NCI-H69 (cell line): ENCODE data around the gene ROCK2.
A peak's percentile ranks its signal among the peaks of the same experiment; 100 is the strongest.

Experiments
- DNase-seq: peaks from one replicate; lab custom pipeline; 2025; lab: John Stamatoyannopoulos, UW

The ROCK2 gene

DNA sequence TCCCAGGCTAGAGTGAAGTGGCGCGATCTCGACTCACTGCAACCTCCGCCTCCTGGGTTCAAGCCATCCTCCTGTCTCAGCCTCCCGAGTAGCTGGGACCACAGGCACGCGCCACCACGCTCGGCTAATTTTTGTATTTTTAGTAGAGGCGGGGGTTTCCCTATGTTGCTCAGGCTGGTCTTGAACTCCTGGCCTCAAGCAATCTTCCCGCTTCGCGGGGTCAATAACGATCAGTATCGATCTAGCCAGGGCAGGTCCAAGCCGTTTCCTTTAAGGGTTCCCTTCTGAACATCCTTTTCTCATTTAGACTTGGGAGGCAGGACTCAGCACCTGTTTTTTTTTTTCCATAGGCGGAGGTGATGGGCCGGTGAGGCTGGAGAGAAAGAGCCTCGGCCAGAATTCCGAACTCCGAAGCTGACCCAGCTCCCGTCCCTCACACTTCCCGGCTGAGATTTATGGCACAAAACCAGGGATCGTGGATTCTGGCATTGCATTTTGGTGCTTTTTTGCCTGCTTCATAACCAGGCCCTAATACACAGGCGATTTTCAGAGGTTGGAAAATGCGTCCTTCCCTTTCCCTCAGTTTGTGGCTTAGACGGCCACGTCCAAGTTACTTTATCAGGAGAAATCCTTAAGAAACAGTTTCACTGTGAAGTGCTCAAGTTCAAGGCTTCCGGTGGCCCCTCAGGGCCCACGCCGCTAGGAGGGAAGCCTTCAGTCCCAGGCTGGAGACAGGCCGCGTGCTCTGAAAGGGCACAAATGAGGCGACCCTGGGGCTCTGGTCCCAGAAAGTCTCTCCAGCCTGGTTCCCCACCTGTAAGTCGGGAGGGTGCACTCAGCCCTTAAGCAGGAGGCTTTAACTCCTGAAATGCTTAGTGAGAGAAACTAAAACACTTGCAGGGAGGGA, 190.2 kb downstream of the ROCK2 start:
- no peak for DNase-seq

DNA sequence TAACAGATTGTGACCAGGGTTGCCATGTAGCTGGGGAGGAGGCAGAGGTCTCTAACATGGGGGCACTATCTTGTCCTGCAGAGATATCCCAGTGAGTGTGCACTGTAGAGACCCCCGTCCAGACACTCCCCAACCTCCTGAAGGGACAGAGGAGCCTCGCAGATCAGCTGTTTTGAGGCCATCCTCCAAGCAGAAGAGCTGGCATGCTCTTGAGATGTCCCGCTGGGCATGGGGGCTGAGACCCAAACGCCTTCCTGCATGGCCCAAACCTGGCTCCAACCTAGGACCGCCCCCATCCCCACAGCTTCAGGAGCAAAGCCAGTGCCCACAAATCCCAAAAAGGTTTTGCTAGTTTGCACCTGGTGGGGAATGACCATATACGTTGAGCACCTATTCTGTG, 191.8 kb downstream of the ROCK2 start:
- DNase-seq: no peak

DNA sequence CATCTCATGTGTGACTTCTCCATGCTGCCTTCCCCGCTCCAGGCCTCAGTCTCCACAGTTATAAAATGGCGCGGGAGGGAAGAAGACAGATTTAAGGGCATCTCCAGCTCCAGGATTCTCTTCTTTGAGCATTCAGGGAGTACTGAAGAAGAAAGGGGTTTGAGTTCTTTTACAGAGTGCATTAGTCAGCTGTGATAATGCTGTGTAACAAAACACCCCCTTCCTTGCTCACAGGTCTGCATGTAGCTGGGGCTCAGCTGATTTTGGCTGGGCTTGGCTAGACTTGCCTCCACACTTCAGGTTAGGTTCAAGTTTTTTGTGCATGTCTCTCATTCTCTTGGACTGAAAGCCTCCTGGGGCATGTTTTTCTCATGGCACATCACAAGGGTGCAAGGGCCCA, 197.2 kb downstream of the ROCK2 start:
- DNase-seq: no peak

DNA sequence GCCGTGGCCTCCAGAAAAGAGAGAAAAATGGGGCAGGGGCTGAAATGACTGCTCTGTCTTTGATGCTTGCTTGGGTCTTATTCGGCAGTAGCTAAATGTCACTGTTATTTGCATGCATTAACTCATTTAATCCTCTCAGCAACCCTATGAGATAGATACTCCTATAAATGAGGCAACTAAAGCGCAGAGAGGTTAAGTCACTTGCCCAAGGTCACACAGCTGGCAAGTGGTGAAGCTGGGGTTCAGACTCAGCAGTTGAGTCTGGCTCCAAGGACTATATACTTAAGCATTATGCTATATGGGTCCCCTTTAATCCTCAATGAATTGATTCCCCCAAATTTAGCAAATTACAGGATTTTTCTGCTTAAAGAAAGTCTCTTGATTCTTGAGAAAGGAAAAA, 198.4 kb downstream of the ROCK2 start:
- DNase-seq: no peak

DNA sequence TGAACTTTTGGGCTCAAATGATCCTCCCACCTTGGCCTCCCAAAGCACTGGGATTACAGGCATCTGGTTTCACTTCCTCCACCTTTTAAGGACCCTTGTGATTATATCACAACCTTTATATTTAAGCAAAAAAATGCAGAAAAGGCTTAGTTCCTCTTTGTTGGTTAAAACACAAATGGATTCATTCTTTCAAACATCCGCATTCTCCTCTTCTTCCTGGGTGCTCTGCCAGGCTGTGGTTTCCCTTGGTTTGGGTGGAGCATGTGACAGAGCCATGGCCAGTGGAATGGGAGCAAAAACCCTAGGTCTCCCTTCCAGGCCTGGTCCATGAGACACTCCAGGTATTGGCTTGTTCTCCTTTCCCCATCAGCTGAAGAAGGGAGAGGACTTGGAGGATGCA, 199.1 kb downstream of the ROCK2 start:
- DNase-seq: no peak

DNA sequence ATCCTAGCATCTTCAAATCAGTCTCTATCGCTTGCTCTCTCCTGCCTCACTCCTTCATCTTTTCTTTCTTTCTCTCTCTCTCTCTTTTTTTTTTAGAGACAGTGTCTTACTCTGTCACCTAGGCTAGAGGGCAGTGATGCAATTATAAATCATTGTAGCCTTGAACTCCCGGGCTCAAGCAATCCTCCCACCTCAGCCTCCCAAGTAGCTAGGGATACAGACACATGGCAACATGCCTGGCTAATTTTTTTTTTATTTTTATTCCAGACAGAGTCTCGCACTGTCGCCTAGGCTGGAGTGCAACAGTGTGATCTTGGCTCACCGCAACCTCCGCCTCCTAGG, 199.7 kb downstream of the ROCK2 start:
- DNase-seq: no peak

DNA sequence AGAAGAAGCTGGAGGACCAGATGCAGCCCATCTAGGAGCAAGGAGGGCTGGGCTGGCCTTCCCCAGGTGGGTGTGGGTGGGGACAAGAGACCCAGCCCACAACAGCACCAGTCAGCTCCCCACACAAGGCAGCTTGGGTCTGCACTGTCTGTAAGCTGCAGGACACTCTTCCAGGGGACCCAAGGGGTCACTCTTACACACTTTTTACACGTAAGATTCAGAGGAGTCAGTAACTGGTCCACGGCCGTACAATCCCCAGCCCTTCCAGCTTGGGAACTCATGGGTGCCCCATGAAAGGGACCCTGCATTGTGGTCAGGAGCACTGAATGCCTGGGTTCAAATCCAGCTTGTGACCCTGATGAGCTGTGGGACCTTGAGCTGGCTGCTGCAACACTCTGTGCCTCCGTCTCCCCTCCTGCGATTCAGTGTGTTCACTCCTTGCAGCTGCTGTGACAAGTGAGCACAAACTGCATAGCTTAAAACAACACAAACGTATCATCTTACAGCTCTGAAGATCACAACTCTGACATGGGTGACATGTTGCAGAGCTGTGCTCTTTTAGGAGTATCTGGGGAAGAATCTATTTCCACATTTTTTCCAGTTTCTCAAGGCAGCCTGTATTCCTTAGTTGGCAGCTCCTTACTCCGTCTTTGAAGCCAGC, 200.2 kb downstream of the ROCK2 start:
- DNase-seq: no peak

DNA sequence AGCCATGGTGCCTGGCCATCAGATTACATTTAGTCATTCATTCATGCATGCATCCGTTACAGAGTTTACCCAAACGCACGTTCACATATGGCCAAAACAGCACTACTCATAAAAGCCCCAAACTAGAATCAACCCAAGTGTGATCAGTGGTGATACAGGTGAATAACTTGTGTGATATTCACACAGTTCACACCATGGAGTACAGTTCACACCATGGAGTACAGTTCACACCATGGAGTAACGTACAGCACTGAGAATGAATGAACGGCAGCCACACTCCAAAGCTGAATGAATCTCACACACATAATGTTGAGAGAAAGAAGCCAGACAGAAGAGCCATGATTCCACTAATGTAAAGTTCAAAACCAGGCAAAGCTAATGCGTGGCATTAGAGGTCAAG, 201.4 kb downstream of the ROCK2 start:
- DNase-seq: no peak

DNA sequence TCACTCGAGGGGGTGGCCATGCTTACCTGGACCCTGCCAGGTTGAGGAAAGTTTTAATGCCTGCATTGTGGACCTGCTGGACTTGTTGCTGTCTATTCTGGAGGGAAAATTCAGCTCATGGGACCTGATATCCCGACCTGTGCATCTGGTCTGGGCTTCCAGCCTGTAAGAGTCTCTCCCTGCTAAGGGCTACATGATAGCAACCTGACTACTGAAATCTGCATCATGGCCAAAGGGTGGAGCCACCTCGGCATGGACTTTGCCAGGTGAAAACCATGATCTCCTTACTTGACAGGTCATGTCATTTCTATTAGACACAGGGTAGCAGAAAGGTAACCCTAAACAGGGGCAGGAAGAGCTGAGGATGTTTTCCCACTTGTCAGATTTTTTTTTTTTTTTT, 202.1 kb downstream of the ROCK2 start:
- DNase-seq: peak; percentile 2

DNA sequence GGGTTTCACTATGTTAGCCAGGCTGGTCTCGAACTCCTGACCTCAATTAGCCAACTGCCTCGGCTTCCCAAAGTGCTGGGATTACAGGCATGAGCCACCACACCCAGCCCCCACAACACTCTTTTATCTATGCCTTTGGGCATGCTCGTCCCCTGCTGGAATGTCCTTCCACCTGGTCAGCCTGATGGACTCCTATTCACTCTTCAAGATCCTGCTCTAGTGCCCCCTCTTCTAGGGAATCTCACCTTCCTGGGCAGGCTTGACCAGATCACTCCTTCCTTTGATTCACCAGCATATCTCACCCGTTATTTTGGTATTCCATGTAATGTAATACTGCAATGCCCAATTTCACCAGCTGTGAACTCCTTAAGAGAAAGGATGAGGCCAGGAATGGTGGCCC, 203.1 kb downstream of the ROCK2 start:
- no peak for DNase-seq

DNA sequence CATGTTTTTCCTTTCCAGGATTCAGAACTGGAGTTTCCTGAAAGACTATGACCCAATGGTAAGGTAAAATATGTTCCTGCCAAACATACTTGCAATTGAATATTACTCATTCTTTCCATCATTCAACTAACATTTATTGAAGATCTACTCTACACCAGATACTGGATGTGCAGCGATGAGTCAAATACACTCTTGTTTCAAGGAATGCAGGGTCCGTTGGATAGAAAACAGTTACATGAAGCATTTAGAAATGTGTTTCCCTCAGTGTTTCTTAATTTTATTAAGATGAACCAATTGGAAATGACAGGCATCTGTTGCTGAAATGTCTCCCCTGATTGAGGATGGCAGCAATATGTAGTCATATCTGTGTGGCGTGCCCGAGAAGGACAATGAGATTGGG, 203.9 kb downstream of the ROCK2 start:
- no peak for DNase-seq

DNA sequence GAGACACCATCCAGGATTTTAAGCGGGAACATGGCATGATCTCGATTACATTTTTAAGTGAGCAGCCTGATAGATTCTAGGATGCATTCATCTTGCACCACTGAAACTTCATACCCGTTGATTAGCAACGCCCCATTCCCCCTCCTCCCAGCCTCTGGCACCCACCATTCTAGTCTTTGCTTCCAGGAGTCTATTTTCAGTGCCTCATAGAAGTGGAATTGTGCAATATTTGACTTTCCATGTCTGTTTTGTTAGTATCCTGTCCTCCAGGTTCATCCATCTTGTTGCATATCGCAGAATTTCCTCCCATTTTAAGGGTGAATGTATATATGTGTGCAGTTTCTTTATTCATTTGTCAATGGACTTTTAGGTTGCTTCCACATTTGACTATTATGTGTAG, 210.1 kb downstream of the ROCK2 start:
- DNase-seq: no peak

DNA sequence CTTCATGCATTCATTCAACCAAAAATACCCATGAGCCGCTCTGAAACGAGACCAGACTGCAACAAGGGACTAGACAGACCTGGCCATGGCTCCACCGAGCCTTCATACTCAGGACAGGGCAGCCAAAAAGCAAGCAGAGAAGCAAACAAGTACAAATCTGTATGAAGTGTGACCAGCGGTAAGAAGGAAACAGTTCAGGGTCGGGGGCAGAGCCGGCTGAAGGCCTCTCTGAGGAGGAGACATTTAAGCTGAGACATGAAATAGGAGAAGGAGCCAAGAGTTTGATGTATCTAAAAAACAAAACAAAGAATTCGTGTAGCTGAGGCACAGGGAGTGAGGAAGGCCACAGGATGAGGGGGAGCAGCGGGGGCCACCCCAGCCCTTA, 210.5 kb downstream of the ROCK2 start:
- DNase-seq: no peak

DNA sequence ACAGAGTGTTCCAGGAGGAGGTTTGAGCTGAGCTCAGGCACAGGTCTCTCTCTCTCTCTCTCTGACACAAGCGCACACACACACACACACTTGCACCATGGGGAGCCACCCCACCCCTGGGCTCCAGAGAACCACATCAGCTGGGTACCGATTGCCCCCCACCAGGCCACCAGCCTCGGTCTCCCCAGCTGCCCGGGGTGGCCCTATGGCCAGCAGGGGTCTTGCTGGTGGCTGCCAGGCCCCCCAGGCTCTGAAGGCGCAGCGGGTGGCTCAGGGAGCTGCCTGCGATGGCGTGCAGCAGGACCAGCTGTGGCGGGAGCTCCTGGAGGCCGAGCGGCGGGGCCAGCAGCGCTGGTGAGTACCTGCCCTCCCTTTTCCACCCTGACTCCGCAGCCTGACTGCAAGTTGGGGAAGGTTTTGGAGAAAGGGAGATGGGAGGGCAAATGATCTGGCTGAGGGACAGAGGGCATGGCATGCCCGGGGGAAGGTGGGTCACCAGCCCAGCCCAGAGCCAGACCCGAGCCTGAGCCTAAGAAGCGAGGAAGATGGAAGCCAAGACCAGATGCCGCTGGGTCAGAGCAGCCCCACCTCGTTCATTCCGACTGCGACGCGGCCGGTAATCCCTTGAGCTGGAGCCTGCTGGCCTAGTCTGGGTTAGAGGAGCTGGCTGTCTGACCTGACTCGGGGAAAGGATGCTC, 211.0 kb downstream of the ROCK2 start:
- DNase-seq: no peak

DNA sequence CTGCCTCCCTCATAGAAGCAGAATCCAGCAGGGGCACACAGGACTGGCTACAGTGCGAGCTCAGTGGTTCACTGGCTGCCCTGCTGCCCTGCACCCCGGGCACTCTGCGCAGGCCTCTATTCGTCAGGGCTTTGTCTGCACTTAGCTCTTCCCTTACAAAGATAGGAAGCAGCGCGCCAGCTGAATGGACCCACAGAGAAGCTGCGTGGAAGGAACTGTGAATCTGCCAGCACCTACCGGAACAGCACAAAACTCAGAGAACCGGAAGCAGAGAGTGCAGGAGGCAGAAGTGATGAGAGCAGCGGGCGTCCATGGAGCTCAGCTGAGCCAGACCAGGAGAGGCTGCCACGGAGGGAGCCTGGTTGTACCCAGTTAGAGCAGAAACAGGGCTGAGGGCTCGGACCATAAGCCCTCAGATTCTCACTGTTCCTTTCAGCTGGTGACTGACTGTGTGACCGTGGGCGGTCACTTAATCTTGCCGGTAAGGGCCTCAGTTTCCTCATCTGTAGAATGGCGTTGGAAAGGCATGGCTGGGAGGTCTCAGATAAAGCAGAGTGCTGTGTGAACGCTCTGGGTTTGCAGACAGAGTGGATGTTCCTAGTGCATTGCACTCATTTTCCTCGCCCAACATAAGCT, 212.3 kb downstream of the ROCK2 start:
- DNase-seq: no peak

DNA sequence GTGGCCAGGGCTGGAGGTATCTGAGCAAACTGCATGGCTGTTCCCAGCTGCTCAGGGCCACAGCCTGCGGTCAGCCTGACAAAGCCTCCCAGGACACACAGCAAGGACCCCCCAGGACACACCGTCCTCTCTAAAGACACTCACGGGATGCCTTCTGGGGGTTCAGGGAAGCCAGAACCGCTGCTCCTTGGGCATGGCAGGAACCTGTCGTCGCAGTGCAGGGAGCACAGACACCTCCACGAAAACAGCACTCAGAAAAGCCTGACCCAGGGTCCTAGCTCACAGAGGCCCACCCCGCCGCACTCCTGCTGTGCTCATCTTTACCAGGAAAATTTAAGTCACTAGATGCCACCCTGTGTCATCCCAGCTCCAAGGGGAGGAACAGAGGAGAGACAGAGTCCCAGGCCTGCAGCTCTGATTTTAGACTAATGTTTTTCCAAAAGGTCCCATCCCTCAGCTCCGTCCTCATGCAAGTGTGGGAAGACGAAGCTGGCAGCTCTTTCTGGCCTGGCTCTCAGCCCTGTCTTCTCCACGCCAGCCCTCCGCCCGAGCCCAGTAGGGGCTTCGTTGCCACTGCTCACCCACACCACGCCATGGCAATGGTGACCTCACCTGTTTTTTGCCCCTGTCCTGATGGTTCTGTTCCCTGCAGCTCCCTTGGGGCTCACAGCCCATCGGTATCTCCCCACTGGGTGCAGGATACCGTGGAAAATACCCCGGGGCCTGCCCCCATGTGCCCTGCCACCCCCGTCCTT, 213.1 kb downstream of the ROCK2 start:
- no peak for DNase-seq
